ENCODE data around the gene ACVR2A.

GRCh38 chr2:147851244-147851930, 6.6 kb downstream of the ACVR2A start:
- TF ChIP-seq CTCF (optimal IDR thresholded peaks at IDR 0.05 in 1 of 3, IDR thresholded peaks at IDR 0.05 in 1 of 3, conservative IDR thresholded peaks at IDR 0.05 in 1 of 3; ENCODE audit: extremely low read depth in 1 of 3, insufficient read depth in 2 of 3, low read length in 3 of 3) (no peak), EZH2 (IDR thresholded peaks at IDR 0.05; ENCODE audit: low read length) (no peak)
